Measurements from ENCODE around the gene RAB28. TPM values are rescaled to one million over a fixed set of nuclear protein-coding genes. Genes with fewer than 3 reads are reported as not detected.

The RAB28 gene
- polyA plus RNA-seq, 2 of the 4 experiments (the other 2 are of a cell fraction) = 9.5 to 24.6 TPM

- no peak overlapping the region for H3K4me2 ChIP-seq
- POLR2A ChIA-PET = no interaction called here
- H3K27ac ChIP-seq = no peak overlapping the region
- no peak for TF ChIP-seq NFE2L2 (conservative IDR thresholded peaks at IDR 0.05; ENCODE audit: low read length)
- TF ChIP-seq MAZ (IDR thresholded peaks at IDR 0.05; ENCODE audit: borderline replicate concordance, low read depth, low read length) = no peak
- TF ChIP-seq RARB (CRISPR knock-in tag; IDR thresholded peaks at IDR 0.05) = no peak
- TF ChIP-seq EP300 (IDR thresholded peaks at IDR 0.05) = no peak
- no peak overlapping the region for H3K4me3 ChIP-seq
- no peaks in the 10 kb centered on the region for H3K4me1 ChIP-seq
- CTCF ChIA-PET = no interaction called here
- ATAC-seq (no peak), FAIRE-seq (no peak), DNase-seq (ENCODE audit: low read depth in 1 of 2, low spot score in 1 of 2) (no peak)
- no peaks in the 10 kb centered on the region for H3K9me3 ChIP-seq
- 33% methylated on average over 3 of the region's 3 CpGs for WGBS (ENCODE audit: missing lambda C conversion rate)
These were observed 160.2 kb downstream of the RAB28 start for GRCh38 chr4:13323921-13324320.

GRCh38 chr4:13322681-13323101, 161.4 kb downstream of the RAB28 start:
- Histone ChIP-seq H3K9me3 (no peaks in the 10 kb centered on the region), H3K4me3 (no peak overlapping the region), H3K27ac (no peak overlapping the region), H3K4me2 (no peak overlapping the region), H3K4me1 (no peaks in the 10 kb centered on the region)
- ATAC-seq (no peak), DNase-seq (ENCODE audit: low read depth in 1 of 2, low spot score in 1 of 2) (no peak), FAIRE-seq (no peak)
- ChIA-PET POLR2A (no interaction called here), CTCF (interaction anchor here (0.8 kb wide), 1 partner anchor 8 kb away, joined by 3 read pairs; no protein-coding TSS in a partner anchor)
- TF ChIP-seq CHD2 (IDR thresholded peaks at IDR 0.05; ENCODE audit: low read length, partially characterized antibody) = no peak
- no peak for TF ChIP-seq SMC3 (IDR thresholded peaks at IDR 0.05)
- no peak for TF ChIP-seq JUN (IDR thresholded peaks at IDR 0.05)

Other genes starting within 250 kb of the RAB28 start
- gene NKX3-2, start 60.2 kb upstream of the RAB28 start, polyA plus RNA-seq (2011; rRNA removed) = 0.06 and 0.09 TPM in 2 replicates
- gene NKX3-2, start 60.2 kb upstream of the RAB28 start, polyA plus RNA-seq (2017; fragmentation: RNase III; extraction: RNeasy Plus Mini Kit Qiagen cat#74134 plus additional on column Dnase treatment) = 0.17 to 0.44 TPM (median 0.38 TPM) in 3 replicates
- 23.7 and 27.7 TPM in 2 replicates for gene BOD1L1, start 143.4 kb upstream of the RAB28 start, polyA plus RNA-seq (2011; rRNA removed)
- 16.3 to 16.9 TPM (median 16.4 TPM) in 3 replicates for gene BOD1L1, start 143.4 kb upstream of the RAB28 start, polyA plus RNA-seq (2017; fragmentation: RNase III; extraction: RNeasy Plus Mini Kit Qiagen cat#74134 plus additional on column Dnase treatment)